Lower lobe of right lung (tissue), 2 donors: ENCODE measurements around the gene TLX1. TPM values are rescaled to one million over a fixed set of nuclear protein-coding genes. Genes with fewer than 3 reads are reported as not detected.

Source experiments
- ATAC-seq, 2 donors: fragments of 200-7000 bp; cut with Tn5 transposase; one replicate each; pipeline ENCODE4 v1.9.1; 2020 to 2022; ENCODE audit warnings: mild to moderate bottlenecking in 2 of 2, moderate library complexity in 2 of 2
- DNase-seq: peaks from one replicate; pipeline ENCODE4 v3.0.0-alpha.2; 2020
- H3K27ac ChIP-seq: fragments of 200-600 bp; one replicate; pipeline ENCODE4 v1.8.0; 2022
- H3K27me3 ChIP-seq: fragments of 200-600 bp; one replicate; pipeline ENCODE4 v1.8.0; 2022; ENCODE audit warnings: low read depth
- H3K36me3 ChIP-seq: fragments of 200-600 bp; one replicate; pipeline ENCODE4 v1.8.0; 2022; ENCODE audit warnings: mild to moderate bottlenecking
- H3K4me1 ChIP-seq: fragments of 200-600 bp; one replicate; pipeline ENCODE4 v1.8.0; 2022
- H3K4me3 ChIP-seq: fragments of 200-600 bp; one replicate; pipeline ENCODE4 v1.8.0; 2022; ENCODE audit warnings: mild to moderate bottlenecking
- H3K9me3 ChIP-seq: fragments of 200-600 bp; one replicate; pipeline ENCODE4 v1.8.0; 2022
- CTCF ChIP-seq: fragments of 200-600 bp; IDR thresholded peaks from one replicate; pipeline ENCODE4 v1.8.0; 2022; ENCODE audit warnings: antibody characterized with exemption, mild to moderate bottlenecking
- intact Hi-C: fragments of 100-400 bp; cut with DNase I; formaldehyde crosslinking; loops from one replicate; pipeline ENCODE4 v1.11.0; 2022
- total RNA-seq: library from RNA; stranded (reverse); fragmentation: NEBNext Ultra II Directional; extraction: Animal tissue kit (Norgen Biotek cat#: 25700); gene quantifications from one replicate; pipeline ENCODE4 v1.2.1, GENCODE V29; 2021
- donor health status: DM: no; HTN: yes; CAD: no; lungs with severe emphysema.

Gene TLX1
- total RNA-seq, 1 donor from 2014 or later: not detected

- Histone ChIP-seq H3K9me3 (no peaks in the 10 kb centered on the region), H3K27ac (no peak overlapping the region), H3K36me3 (no peaks in the 10 kb centered on the region), H3K4me3 (peak overlapping the region; percentile 30), H3K4me1 (peaks cover 32% of the 10 kb centered on the region), H3K27me3 (peaks cover 96% of the 10 kb centered on the region)
- no peak for TF ChIP-seq CTCF
- intact Hi-C loops: no loop called here
- no peak for ATAC-seq
- DNase-seq: no peak
Observed at GRCh38 chr10:101123815-101124617, 7.1 kb upstream of the TLX1 start.

GRCh38 chr10:101124933-101125332, 6.2 kb upstream of the TLX1 start:
- no peak for TF ChIP-seq CTCF
- Histone ChIP-seq H3K36me3 (no peaks in the 10 kb centered on the region), H3K4me3 (no peak overlapping the region), H3K4me1 (peaks cover 32% of the 10 kb centered on the region), H3K27me3 (peaks cover 99% of the 10 kb centered on the region), H3K9me3 (no peaks in the 10 kb centered on the region), H3K27ac (no peak overlapping the region)
- no peak for DNase-seq
- no peak for ATAC-seq
- intact Hi-C loops: no loop called here

DNA sequence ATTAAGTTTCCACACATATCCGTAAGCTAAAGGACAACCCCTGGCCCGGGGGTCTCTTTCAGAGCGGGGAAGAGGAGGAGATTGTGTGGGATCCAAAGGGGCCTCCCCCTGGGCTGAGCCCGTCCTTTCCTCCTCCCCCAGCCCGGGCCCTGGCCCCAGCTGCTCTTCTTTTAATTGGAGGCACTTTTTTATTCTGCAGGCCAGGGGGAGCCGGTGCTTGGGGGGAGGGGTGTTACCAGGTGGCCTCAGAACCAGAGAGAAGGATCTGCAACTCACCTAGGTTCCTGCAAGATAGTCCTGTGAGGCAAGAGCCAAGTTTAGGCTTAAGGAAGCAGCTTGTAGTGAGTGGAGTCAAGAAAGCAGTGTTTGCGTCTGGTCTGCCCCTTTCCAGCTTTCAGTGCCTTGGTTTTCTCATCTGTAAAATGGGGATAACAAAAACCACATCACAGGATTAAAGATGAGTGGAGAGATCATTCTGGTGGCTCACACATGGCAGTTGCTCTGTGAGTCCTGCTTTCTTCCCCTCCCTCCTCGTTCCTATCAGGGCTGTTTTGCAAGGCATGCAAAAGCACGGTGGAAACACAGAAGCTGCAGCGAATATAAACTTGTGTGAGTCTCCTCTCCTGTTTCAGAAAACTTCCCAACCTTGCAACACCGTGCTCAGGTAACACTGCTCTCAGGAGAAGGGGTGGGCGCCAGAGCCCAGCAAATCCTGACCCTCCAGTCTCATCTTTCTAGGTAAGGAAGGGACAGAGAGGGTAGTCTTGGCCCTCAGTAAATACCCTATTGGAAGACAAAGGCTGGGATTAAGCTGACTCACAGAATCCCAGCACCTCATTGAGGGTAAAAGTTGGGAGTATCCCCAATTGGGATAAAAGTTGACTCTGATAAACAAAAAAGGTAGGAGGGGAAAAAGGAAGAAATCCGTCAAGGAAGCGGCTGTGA, 4.1 kb upstream of the TLX1 start:
- H3K36me3 ChIP-seq: no peaks in the 10 kb centered on the region
- ATAC-seq (no peak), DNase-seq (no peak)
- H3K4me3 ChIP-seq: no peak overlapping the region
- H3K27me3 ChIP-seq: peaks cover 100% of the 10 kb centered on the region
- TF ChIP-seq CTCF: no peak
- H3K27ac ChIP-seq: no peak overlapping the region
- H3K9me3 ChIP-seq: no peaks in the 10 kb centered on the region
- peaks cover 31% of the 10 kb centered on the region for H3K4me1 ChIP-seq
- intact Hi-C loops: no loop called here

DNA sequence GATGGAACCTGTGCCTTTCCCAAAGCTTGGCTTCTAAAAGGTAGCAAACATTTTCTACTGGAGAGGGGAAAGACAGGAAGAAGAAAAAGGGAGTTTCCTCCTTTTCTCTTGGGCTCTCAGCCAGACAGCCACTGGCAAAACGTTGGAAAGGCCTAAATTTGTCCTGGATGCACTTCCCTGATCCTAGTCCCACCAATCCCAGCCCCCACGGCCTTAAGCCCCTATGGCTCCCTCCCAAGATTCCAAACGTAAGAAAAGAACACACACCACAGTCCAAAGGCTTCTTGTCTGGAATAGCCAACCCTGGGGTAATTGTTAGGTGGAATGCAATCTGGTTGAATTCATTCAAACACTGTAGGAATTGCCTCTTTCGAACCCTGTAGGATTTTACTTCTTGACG, 959 bp upstream of the TLX1 start:
- no peak overlapping the region for H3K27ac ChIP-seq
- no peaks in the 10 kb centered on the region for H3K36me3 ChIP-seq
- H3K4me3 ChIP-seq: no peak overlapping the region
- TF ChIP-seq CTCF: no peak
- H3K27me3 ChIP-seq: peaks cover 100% of the 10 kb centered on the region
- intact Hi-C loops: no loop called here
- ATAC-seq (no peak), DNase-seq (no peak)
- peaks cover 33% of the 10 kb centered on the region for H3K4me1 ChIP-seq
- no peaks in the 10 kb centered on the region for H3K9me3 ChIP-seq

DNA sequence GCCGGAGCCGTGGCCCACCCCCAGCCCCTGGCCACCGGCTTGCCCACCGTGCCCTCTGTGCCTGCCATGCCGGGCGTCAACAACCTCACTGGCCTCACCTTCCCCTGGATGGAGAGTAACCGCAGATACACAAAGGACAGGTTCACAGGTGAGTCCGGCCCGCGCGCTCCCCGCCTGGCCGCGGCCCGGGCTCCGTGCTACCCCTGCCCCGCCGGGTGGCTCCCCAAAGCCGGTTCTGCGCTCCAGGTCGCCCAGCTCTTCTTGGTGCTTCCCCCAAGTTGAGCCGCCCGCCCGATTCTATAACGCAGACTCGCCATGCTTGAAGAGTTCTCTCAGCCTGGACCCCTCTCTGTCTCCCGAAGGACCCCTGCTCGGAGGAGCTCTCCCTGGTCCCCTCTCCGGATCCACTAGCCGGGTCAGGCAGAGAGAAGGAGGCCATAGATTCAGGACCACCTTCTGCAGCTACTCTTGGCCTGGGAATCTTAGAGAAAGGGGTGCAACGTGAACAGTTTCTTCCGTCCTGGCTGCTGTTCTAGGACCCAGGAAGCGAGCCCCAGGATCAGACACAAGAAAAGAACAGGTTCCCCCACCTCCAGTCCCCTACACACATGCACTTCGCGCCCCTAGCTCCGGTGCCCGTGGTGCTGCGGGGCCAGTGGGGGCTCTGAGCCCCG, 999 bp downstream of the TLX1 start:
- intact Hi-C loops: no loop called here
- DNase-seq: no peak
- H3K4me3 ChIP-seq: peak overlapping the region; percentile 28
- H3K36me3 ChIP-seq: no peaks in the 10 kb centered on the region
- H3K27ac ChIP-seq: no peak overlapping the region
- no peaks in the 10 kb centered on the region for H3K9me3 ChIP-seq
- H3K4me1 ChIP-seq: peaks cover 44% of the 10 kb centered on the region
- ATAC-seq: peak; percentile 6 to 8
- TF ChIP-seq CTCF: no peak
- H3K27me3 ChIP-seq: peaks cover 100% of the 10 kb centered on the region
